GM18858 (cell line): ENCODE data around the gene SLX9.

Experiments used
- ATAC-seq: cut with Tn5 transposase; IDR thresholded peaks from one replicate; pipeline ENCODE4 v1.9.1; 2021; ENCODE audit not compliant: unreplicated experiment

Gene SLX9

GRCh38 chr21:44939532-44940115 is at the start of gene SLX9:
SLX9 (plus strand) TSS chr21:44940029; CDS start chr21:44940058, 29 bp downstream.
- no peak for ATAC-seq

GRCh38 chr21:44890338-44890931 is 49.4 kb upstream of the SLX9 start:
- ATAC-seq, result no peak

- ATAC-seq, result no peak
These were observed 48.8 kb upstream of the SLX9 start for GRCh38 chr21:44890961-44891541.

- no peak for ATAC-seq
These were observed 48.2 kb upstream of the SLX9 start for GRCh38 chr21:44891631-44892031.

- ATAC-seq, result no peak
These were observed 47.7 kb upstream of the SLX9 start for GRCh38 chr21:44892095-44892494.

GRCh38 chr21:44892536-44893277 is 47.1 kb upstream of the SLX9 start:
- no peak for ATAC-seq

- no peak for ATAC-seq
These were observed 46.6 kb upstream of the SLX9 start for GRCh38 chr21:44893278-44893556.

GRCh38 chr21:44893948-44894656 is 45.7 kb upstream of the SLX9 start:
- no peak for ATAC-seq

GRCh38 chr21:44894687-44895302 is 45.0 kb upstream of the SLX9 start:
- no peak for ATAC-seq

- ATAC-seq, result no peak
These were observed 44.0 kb upstream of the SLX9 start for GRCh38 chr21:44895859-44896258.

GRCh38 chr21:44896561-44897286 is 43.1 kb upstream of the SLX9 start:
- no peak for ATAC-seq

GRCh38 chr21:44897326-44898010 is 42.4 kb upstream of the SLX9 start:
- ATAC-seq, result no peak

- ATAC-seq, result no peak
These were observed 41.8 kb upstream of the SLX9 start for GRCh38 chr21:44898011-44898488.

GRCh38 chr21:44898851-44899767 is 40.7 kb upstream of the SLX9 start:
- no peak for ATAC-seq

- no peak for ATAC-seq
These were observed 39.9 kb upstream of the SLX9 start for GRCh38 chr21:44899768-44900558.

- ATAC-seq, result no peak
These were observed 39.1 kb upstream of the SLX9 start for GRCh38 chr21:44900559-44901251.

- ATAC-seq, result no peak
These were observed 38.3 kb upstream of the SLX9 start for GRCh38 chr21:44901391-44902074.
